Gastroesophageal sphincter (tissue), 4 donors: ENCODE data around the gene PNLDC1. TPM values are rescaled to one million over a fixed set of nuclear protein-coding genes. Genes with fewer than 3 reads are reported as not detected.

Experiments
- ATAC-seq: fragments of 150-250 bp; one replicate; pipeline ENCODE4 v1.9.1; 2016; ENCODE audit warnings: mild to moderate bottlenecking, moderate library complexity
- H3K27ac ChIP-seq, 4 donors: fragments of 200-600 bp; sonication (generic) in 3 of 4; 1 replicate in 3 of 4; 2 replicates in 1 of 4; pipeline ENCODE4 v1.5.1; 2016 to 2019
- H3K27me3 ChIP-seq: fragments of 200-600 bp; sonication (generic); one replicate; pipeline ENCODE4 v1.5.1; 2019
- H3K36me3 ChIP-seq, 2 donors: fragments of 200-600 bp; sonication (generic); one replicate each; pipeline ENCODE4 v1.5.1; 2019; ENCODE audit warnings: control low read depth in 1 of 2
- H3K4me1 ChIP-seq, 3 donors: fragments of 200-600 bp; sonication (generic); 1 replicate in 2 of 3; 2 replicates in 1 of 3; pipeline ENCODE4 v1.5.1; 2016 to 2019; ENCODE audit warnings: control low read depth in 2 of 3
- H3K4me3 ChIP-seq, 2 donors: fragments of 200-600 bp; sonication (generic); one replicate each; pipeline ENCODE4 v1.5.1; 2019; ENCODE audit warnings: mild to moderate bottlenecking in 1 of 2, moderate library complexity in 1 of 2
- H3K9me3 ChIP-seq, 3 donors: fragments of 200-600 bp; sonication (generic); one replicate each; pipeline ENCODE4 v1.5.1; 2017 to 2019; ENCODE audit warnings: control low read depth in 2 of 3
- EP300 ChIP-seq: sonication (generic); formaldehyde crosslinking; IDR thresholded peaks from one replicate; pipeline ENCODE4 v1.6.1; 2017; ENCODE audit warnings: antibody characterized with exemption, mild to moderate bottlenecking
- POLR2A ChIP-seq, 2 donors: fragments of 450-650 bp; IDR thresholded peaks; one replicate each; pipeline ENCODE4 v1.6.1; 2017; ENCODE audit warnings: antibody characterized with exemption in 2 of 2, mild to moderate bottlenecking in 2 of 2, moderate library complexity in 1 of 2
- POLR2AphosphoS5 ChIP-seq: sonication (generic); formaldehyde crosslinking; IDR thresholded peaks from one replicate; pipeline ENCODE4 v1.6.1; 2017; ENCODE audit warnings: antibody characterized with exemption
- WGBS, 2 donors: methylation state at CpG; one replicate each; pipeline ENCODE4 v1.1.5; 2018; ENCODE audit warnings: low coverage in 1 of 2; 5-methylcytosine and 5-hydroxymethylcytosine counted together
- total RNA-seq, 4 donors: library from RNA; depleted of rRNA; stranded (reverse); fragments of >200 nt; gene quantifications; one replicate each; pipeline ENCODE4 v1.1.0, GENCODE V29; 2016
- TF ChIP-seq, protein P1 (sequence below), 4 experiments: fragments of 200-600 bp in 2 of 4; fragments of 450-650 bp in 2 of 4; sonication (generic) in 1 of 4; IDR thresholded peaks; one replicate each; pipeline ENCODE4 v1.5.1; 2017 to 2019; ENCODE audit warnings: antibody characterized with exemption in 4 of 4, mild to moderate bottlenecking in 2 of 4, moderate library complexity in 2 of 4

PNLDC1 gene
- total RNA-seq, 4 donors from 2014 or later, result 0.47 TPM; not detected in 3

DNA sequence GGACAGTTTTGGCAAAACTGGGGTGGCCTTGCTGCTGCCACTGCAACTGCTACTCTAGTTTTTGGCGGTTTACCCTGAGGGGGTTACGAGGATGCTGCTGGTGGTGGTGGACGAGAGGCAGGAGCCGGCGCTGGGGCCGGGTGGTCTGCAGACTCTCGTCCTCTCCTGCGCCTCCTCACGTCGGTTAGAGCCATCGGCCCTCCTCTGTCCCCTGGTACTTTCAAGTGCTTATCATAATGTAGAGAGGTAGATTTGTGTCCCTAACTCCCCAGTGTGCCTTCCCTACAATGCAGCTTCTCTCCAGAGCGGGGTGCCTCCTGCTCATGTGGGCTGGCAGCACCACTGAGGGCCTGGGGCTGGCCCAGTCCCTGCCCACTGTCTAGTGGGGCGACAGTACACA, 25.9 kb downstream of the PNLDC1 start:
- Histone ChIP-seq H3K9me3 (no peaks in the 10 kb centered on the region), H3K27me3 (no peaks in the 10 kb centered on the region), H3K4me3 (no peak overlapping the region), H3K36me3 (no peaks in the 10 kb centered on the region), H3K4me1 (no peaks in the 10 kb centered on the region), H3K27ac (no peak overlapping the region)
- ATAC-seq, result no peak
- 91 to 99% methylated on average over 8 to 10 of the region's 13 CpGs for WGBS, 2 donors
- TF ChIP-seq POLR2AphosphoS5, result no peak
- TF ChIP-seq EP300, result no peak
- TF ChIP-seq, protein P1, sequence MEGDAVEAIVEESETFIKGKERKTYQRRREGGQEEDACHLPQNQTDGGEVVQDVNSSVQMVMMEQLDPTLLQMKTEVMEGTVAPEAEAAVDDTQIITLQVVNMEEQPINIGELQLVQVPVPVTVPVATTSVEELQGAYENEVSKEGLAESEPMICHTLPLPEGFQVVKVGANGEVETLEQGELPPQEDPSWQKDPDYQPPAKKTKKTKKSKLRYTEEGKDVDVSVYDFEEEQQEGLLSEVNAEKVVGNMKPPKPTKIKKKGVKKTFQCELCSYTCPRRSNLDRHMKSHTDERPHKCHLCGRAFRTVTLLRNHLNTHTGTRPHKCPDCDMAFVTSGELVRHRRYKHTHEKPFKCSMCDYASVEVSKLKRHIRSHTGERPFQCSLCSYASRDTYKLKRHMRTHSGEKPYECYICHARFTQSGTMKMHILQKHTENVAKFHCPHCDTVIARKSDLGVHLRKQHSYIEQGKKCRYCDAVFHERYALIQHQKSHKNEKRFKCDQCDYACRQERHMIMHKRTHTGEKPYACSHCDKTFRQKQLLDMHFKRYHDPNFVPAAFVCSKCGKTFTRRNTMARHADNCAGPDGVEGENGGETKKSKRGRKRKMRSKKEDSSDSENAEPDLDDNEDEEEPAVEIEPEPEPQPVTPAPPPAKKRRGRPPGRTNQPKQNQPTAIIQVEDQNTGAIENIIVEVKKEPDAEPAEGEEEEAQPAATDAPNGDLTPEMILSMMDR (IDR thresholded peaks at IDR 0.05), result no peak
- TF ChIP-seq POLR2A (IDR thresholded peaks at IDR 0.05), result no peak

DNA sequence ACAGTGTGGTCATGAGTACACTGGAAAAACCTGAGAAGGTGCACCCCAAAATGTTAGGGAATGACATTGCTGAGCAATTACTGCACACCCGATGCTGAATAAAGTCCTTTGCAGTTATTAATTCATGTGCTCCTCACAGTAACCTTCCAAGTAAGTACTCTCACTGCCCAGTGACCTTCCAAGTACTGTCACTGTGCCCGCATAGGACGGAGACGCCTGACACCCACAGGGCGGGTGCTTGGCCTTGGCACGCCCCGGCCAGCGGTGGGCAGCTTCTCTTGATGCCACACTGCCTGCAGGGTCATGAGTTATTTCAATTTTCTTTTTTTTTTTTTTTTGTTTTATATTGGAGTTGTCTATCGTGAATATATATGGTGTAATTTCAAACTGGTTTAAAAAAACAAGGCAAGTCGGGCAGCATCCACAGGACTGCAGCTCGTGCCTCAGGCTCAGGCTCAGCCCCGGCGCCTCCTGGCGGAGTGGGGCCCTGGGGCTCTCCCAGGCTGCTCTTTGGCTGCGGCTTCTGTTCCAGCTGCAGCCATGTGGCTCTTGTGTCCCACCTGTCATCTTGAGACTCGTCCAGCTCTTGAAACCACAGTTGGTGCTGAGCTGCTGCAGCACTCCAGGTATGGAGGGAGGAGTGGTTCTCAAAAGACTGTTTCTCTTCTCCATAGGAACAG, 27.0 kb downstream of the PNLDC1 start:
- no peak for ATAC-seq
- Histone ChIP-seq H3K9me3 (no peaks in the 10 kb centered on the region), H3K27me3 (peaks cover 6% of the 10 kb centered on the region), H3K36me3 (no peaks in the 10 kb centered on the region), H3K4me3 (no peak overlapping the region), H3K27ac (no peak overlapping the region), H3K4me1 (no peaks in the 10 kb centered on the region)
- 88% methylated on average over 8 of the region's 16 CpGs for WGBS, 2 donors
- TF ChIP-seq POLR2A (IDR thresholded peaks at IDR 0.05), result no peak
- no peak for TF ChIP-seq EP300
- TF ChIP-seq, protein P1 (IDR thresholded peaks at IDR 0.05), result no peak
- no peak for TF ChIP-seq POLR2AphosphoS5

- Histone ChIP-seq H3K36me3 (no peaks in the 10 kb centered on the region), H3K4me1 (no peaks in the 10 kb centered on the region), H3K4me3 (no peak overlapping the region), H3K27ac (no peak overlapping the region), H3K27me3 (peaks cover 6% of the 10 kb centered on the region), H3K9me3 (no peaks in the 10 kb centered on the region)
- no peak for ATAC-seq
- WGBS, 2 donors, result 24 to 46% methylated on average over 5 to 6 of the region's 7 CpGs
- TF ChIP-seq, protein P1 (IDR thresholded peaks at IDR 0.05), result no peak
- TF ChIP-seq POLR2AphosphoS5, result no peak
- no peak for TF ChIP-seq EP300
- no peak for TF ChIP-seq POLR2A (IDR thresholded peaks at IDR 0.05)
These were observed 28.0 kb downstream of the PNLDC1 start for GRCh38 chr6:159828074-159828473.

- no peak for ATAC-seq
- WGBS, 2 donors, result 36 to 51% methylated on average over 4 of the region's 4 CpGs
- Histone ChIP-seq H3K27me3 (peaks cover 6% of the 10 kb centered on the region), H3K27ac (no peak overlapping the region), H3K4me1 (no peaks in the 10 kb centered on the region), H3K9me3 (no peaks in the 10 kb centered on the region), H3K36me3 (no peaks in the 10 kb centered on the region), H3K4me3 (no peak overlapping the region)
- no peak for TF ChIP-seq POLR2A (IDR thresholded peaks at IDR 0.05)
- TF ChIP-seq, protein P1 (IDR thresholded peaks at IDR 0.05), result no peak
- TF ChIP-seq POLR2AphosphoS5, result no peak
- no peak for TF ChIP-seq EP300
These were observed 29.4 kb downstream of the PNLDC1 start for GRCh38 chr6:159829526-159829925.
